HG02759 (cell line): ENCODE results near the gene ARHGEF19.
"Not testable (repeated sequence)": the region's sequence is repeated elsewhere in the genome, so short reads cannot be mapped to it uniquely, and the experiment has no call there.

Experiments used
- ATAC-seq: cut with Tn5 transposase; IDR thresholded peaks from one replicate; pipeline ENCODE4 v1.9.1; 2021; ENCODE audit warnings: mild to moderate bottlenecking, moderate library complexity; ENCODE audit not compliant: unreplicated experiment

Gene ARHGEF19

GRCh38 chr1:16212251-16212961, at the start of gene ARHGEF19:
Gene ARHGEF19, minus strand, starts transcription at chr1:16212652. Its CDS starts 3,598 bp downstream, at chr1:16209054.
- no peak for ATAC-seq

DNA sequence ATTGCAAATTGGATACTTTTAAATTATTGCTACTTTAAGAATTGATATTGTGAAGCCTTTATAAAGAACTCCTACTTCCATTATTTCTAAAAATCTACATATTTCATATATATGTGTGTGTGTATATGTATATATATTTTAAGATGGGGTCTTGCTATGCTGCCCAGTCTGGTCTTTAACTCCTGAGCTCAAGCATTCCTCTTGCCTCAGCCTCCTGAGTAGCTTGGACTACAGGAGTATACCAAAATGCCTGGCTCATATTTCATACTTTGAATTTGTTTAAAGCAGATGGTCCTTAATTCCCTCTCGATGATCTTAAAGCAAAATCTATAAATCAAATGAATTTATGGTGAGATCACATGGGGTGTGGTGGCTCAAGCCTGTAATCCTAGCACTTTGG, 49.6 kb upstream of the ARHGEF19 start:
- ATAC-seq, result no peak

GRCh38 chr1:16260814-16261213, 48.4 kb upstream of the ARHGEF19 start:
- no peak for ATAC-seq

- ATAC-seq, result no peak
These were observed 46.2 kb upstream of the ARHGEF19 start for GRCh38 chr1:16258591-16259135.

GRCh38 chr1:16257968-16258367, 45.5 kb upstream of the ARHGEF19 start:
- no peak for ATAC-seq

- not testable (repeated sequence) for ATAC-seq
These were observed 45.1 kb upstream of the ARHGEF19 start for GRCh38 chr1:16257556-16257955.

- no peak for ATAC-seq
These were observed 44.0 kb upstream of the ARHGEF19 start for GRCh38 chr1:16256478-16256877.

- no peak for ATAC-seq
These were observed 41.9 kb upstream of the ARHGEF19 start for GRCh38 chr1:16254263-16254928.

DNA sequence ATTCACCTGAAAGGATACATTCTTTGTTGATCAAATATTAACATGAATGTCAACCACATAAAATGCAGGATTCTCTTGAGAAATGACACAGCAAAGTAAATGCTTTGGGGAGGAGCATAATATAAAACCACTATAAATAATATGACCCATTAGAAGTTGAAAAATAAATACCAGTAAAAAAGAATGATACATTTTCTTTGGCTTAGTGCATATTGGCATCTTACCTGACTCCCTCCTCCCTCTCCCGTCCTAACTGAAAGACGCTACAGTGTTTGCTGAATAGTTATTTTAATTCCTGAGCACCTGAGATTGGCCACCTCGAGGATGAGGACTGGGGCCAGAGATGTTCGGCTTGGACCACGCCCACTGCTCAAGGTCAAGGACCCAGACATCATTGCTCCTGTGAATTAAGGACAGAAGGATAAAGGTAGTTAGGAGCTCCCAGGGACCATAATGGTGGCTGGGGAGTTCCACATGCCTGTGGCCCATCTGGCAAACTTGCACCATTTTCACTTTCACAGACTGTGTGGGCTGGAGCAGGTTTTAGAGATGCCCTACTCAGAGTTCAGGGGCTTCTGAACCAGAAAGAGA, 41.0 kb upstream of the ARHGEF19 start:
- no peak for ATAC-seq

DNA sequence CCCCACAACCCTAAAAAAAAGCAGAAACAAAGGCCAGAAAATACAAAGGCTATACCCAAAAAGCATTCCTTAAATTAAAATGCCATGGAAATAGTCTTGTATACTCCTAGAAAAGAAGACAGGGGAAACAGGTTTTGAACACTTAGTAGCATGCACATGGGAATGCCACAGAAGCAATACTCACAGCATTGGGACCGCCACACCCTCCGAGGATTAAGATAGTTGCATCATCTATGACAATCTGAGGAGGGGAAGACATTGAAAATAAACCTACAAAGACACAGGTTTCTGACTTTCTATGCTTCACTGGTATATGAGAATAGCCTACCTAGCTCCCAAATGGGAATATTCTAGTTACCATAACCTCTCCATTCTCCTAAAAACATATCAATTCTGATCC, 40.5 kb upstream of the ARHGEF19 start:
- ATAC-seq, result no peak

DNA sequence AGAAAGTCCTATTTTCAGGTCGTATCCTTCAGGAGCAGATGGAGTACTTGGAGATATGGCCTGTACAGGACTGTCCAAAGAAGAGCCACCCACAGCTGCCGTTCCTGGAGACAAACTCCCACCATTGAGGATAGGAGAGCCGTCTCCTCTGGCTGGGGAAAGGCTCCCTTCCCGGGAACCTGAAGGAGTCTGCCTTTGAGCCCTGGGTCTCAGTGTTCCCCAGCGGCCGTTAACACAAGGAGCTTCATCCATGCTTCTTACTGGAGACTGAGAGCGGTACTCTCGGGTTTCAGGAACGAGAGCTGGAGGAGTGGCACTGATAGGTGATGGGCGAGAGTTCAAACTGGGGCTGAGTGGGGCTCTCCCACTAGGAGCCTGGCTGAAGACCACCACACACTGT, 38.9 kb upstream of the ARHGEF19 start:
- ATAC-seq, result no peak

DNA sequence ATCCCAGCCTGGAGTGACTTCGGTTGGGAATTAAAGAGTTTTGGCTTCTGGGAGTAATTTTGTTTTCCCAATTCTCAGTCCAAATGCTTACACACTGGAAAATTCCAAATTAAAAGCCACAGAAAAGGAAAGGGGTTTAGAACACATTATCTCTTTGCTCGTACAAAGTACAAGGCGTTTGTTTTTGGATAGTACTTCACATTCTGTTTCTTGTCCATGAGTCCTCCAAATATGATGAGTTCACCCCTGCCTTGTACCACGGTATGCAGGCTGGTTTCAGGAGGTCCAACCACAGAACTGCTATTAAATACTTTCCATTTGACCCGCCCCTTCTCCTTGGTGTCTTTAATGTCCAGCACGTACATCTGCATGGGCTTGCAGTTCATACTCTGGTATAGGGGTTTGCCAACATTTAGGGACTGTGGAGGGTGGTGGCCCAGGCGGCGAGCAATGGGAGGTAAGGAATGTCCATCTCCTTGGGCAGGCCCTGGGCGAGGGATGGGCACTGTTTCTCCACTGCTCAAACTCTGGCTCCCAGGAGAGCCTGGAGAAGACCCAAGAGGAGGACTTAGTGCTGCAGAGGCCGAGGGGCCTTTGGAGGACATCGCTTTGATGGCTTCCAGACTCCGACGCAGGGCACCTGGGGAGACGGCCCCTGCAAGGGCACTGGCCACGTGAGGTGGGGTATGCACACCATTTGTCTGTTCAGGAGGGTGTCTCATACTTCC, 38.2 kb upstream of the ARHGEF19 start:
- ATAC-seq, result no peak

GRCh38 chr1:16249596-16250241, 37.3 kb upstream of the ARHGEF19 start:
- ATAC-seq, result no peak

DNA sequence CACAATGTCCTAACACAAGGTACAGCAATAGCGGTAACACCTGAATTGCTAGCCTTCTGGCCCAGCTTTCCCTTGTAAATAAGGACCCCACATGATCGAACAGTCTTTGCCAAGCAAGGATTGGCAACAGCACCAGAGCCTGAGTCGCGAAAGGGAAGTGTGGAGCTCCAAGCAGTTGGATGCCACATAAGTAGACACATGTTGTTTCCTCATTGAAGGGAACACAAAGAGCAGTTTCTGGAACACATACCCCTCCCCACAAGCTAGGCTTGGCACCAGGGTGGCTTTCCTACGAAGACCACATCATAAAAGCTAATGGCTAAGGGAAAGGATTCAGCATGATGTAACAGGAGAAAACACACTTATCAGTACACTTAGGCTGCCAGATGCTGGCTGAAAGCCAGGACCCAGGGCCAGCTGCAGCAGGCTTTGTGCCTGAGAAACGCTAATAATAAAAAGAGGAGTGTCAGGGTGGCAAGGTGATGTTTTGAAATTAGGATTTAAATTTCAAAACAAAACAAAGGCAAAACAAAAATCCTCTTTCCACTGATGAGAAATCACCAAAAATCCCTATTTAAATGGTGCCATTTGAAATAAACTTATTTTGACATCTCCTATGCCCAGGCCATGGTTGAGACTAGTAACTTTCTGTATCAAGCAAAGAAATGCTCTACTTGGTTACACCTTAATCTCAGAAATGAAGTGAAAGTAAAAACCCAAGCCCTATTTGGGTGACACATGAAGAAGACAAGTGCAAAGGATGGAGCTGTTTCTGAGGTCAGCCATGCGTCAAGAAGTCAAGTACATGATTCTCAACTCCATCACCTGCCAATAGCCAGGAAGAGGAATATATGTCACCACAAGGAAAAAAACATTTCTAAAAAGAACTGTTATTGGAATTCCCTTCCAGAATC, 36.4 kb upstream of the ARHGEF19 start:
- no peak for ATAC-seq

DNA sequence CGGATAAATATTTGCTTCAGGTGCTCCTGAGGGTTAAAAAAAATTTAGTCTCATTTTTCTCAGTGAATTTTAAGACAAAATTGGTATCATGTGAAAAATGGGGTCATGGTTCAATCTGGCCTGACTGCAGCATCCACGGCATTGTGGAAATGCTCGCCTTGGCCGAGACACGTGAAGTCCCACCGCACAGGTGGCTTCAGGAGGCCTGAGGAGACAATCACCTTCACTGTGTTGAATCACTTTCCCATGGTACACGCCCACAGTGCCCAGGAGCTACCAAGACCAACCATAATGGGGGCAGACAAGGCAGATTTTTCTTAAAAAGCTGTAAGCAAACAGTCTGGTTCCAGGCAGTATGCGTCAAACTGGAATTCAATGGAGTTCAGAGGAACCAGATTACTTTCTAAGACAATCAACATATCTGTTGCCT, 35.6 kb upstream of the ARHGEF19 start:
- ATAC-seq, result no peak

DNA sequence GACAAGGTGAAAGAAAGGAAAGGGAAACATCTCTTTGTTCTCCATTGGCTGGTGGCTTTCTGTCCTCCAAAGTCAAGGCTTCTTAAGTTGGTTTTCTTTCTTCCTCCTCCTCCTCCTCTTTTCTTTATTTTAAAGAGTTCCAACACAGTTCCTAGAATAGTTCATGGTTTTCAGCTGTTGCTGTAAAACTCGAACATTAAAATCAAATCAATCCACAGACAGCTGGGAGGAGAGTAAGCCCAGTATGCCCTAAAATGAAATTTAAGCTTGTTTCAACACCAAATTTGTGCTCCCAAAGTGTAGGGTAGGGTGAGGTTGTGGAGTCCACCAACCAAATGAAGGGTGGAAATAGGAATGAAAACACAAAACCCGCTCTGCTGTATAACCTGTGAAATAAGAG, 35.0 kb upstream of the ARHGEF19 start:
- ATAC-seq, result no peak

GRCh38 chr1:16246961-16247360, 34.5 kb upstream of the ARHGEF19 start:
- ATAC-seq, result no peak

DNA sequence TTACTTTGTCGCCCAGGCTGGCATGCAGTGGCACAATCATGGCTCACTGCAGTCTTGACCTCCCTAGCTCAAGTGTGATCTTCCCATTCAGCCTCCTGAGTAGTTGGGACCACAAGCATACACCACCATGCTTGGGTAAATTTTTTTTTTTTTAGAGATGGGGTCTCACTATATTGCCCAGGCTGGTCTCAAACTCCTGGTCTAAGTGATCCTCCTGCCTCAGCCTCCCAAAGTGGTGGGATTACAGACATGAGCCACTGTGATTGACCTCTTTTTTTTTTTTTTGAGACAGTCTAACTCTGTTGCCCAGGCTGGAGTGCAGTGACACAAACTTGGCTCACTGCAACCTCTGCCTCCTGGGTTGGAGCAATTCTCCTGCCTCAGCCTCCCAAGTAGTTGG, 33.8 kb upstream of the ARHGEF19 start:
- ATAC-seq, result not testable (repeated sequence)

DNA sequence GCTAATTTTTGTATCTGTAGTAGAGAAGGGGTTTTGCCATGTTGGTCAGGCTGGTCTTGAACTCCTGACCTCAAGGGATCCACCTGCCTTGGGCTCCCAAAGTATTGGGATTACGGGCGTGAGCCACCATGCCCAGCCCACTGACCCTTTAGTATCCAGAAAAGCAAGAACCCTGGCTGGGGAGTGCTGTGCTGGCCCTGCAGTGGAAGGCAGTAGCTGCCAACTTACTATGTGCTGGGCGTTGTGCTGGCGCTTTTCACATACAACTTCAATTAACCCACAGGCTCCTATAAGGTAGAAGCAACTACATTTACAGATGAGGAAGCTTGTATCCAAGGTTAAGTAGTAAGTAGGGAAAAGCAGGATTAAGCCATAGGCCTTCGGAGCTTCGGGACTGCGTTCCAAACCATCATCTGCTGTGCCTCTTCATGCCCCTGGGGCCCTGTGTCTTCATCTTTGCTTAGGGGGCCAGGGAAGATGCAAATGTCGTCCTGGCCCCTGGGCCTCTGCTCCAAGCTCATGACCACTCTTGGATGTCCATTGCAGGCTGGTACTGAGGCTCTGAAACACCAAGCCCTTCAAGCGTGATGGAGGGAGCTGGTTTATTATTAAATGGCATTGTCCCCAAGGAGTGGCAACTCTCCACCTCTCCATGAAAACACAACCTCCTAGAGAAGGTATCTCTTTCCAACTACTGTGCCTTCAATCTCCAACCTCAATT, 33.2 kb upstream of the ARHGEF19 start:
- no peak for ATAC-seq
